ACC112 (cell line): ENCODE measurements around the gene COG8.
"Not testable (repeated sequence)": the region's sequence is repeated elsewhere in the genome, so short reads cannot be mapped to it uniquely, and the experiment has no call there.

Source experiments
- H2AFZ ChIP-seq: fragments of 200-600 bp; sonication (generic); one replicate; pipeline ENCODE4 v1.6.0; 2017; ENCODE audit warnings: antibody characterized with exemption, low read length; ENCODE audit not compliant: unreplicated experiment
- H3K27ac ChIP-seq: fragments of 200-600 bp; sonication (generic); 2 replicates; pipeline ENCODE4 v1.5.1; 2014; ENCODE audit warnings: low read depth, mild to moderate bottlenecking, antibody characterized with exemption, low read length, moderate library complexity
- H3K27me3 ChIP-seq: fragments of 200-600 bp; sonication (generic); 2 replicates; pipeline ENCODE4 v1.6.1; 2014; ENCODE audit warnings: mild to moderate bottlenecking, antibody characterized with exemption, low read length, moderate library complexity, mixed read lengths; ENCODE audit not compliant: insufficient read depth
- H3K36me3 ChIP-seq: fragments of 200-600 bp; sonication (generic); 2 replicates; pipeline ENCODE4 v1.6.1; 2016; ENCODE audit warnings: mild to moderate bottlenecking, antibody characterized with exemption, low read length, moderate library complexity, mixed read lengths; ENCODE audit not compliant: insufficient read depth
- H3K4me1 ChIP-seq: fragments of 200-600 bp; sonication (generic); one replicate; pipeline ENCODE4 v1.6.1; 2016; ENCODE audit warnings: low read length, mixed read lengths; ENCODE audit not compliant: insufficient read depth, unreplicated experiment, control insufficient read depth
- H3K4me3 ChIP-seq: fragments of 200-600 bp; sonication (generic); 2 replicates; pipeline ENCODE4 v1.5.1; 2014; ENCODE audit warnings: mild to moderate bottlenecking, low read depth, low read length
- H3K79me2 ChIP-seq: fragments of 200-600 bp; sonication (generic); one replicate; pipeline ENCODE4 v1.6.0; 2016; ENCODE audit warnings: low read length; ENCODE audit not compliant: control insufficient read depth, unreplicated experiment, insufficient read depth

COG8 gene

DNA sequence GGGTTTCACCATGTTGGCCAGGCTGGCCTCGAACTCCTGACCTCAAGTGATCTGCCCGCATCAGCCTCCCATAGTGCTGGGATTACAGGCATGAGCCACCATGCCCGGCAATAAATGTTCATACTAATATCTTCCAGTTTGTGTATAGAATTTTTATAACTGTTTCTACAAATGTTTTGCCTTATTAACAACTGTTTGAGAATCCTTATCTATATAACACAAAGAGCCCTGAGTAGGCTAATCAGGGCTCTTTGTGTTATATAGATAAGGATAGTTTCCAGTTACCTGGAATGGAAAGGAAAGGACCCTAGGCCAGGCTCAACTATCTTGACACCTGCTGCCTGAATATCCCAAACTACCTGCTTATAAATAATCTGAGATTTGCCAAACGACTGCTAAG is 29.5 kb upstream of the COG8 start:
- Histone ChIP-seq H3K27me3 (no peaks in the 10 kb centered on the region), H3K36me3 (peaks cover 33% of the 10 kb centered on the region), H3K79me2 (peaks cover 7% of the 10 kb centered on the region), H3K4me3 (no peak overlapping the region), H3K4me1 (no peaks in the 10 kb centered on the region), H3K27ac (no peak overlapping the region), H2AFZ (no peak overlapping the region)

DNA sequence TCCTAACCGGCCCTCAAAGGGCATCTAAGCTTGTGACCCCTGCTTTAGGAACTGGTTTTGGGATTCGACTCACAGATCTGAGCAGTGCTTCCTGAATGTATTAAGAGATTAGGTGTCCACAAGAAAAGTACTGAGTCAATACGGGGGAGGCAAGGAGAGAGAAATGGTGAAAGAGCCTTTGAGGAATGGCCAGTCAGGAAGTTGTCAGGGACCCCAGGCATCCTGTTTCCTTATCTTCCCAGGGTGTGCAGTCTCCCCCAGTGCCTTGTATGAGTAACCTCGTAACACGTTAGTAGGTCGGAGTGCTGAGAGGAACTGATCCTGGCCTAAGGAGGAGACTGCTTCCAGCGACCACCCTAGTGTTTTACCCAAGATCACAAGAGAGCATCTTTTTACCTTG is 28.6 kb upstream of the COG8 start:
- Histone ChIP-seq H3K36me3 (peaks cover 33% of the 10 kb centered on the region), H3K4me3 (no peak overlapping the region), H3K4me1 (no peaks in the 10 kb centered on the region), H3K79me2 (peaks cover 3% of the 10 kb centered on the region), H2AFZ (no peak overlapping the region), H3K27me3 (no peaks in the 10 kb centered on the region), H3K27ac (no peak overlapping the region)

DNA sequence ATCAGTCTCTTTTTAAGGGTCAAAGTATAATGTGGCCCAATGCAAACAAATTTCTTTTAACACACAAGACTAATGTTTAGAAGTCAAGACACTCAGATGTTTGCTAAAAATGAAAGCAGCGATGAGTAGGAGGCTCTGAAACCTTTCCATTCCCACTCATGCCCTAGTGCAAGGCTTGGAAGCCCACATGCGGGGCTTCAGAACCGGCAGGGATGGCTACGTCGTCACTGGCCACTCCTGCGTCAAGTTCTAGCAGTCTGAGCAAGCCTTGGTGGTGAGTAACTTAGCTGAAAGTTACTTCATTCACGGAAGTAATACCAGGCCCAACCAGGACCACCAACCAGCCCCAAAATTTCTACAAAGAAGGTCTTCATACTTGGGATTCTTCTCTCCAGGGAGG is 27.1 kb upstream of the COG8 start:
- Histone ChIP-seq H3K79me2 (no peaks in the 10 kb centered on the region), H3K4me3 (no peak overlapping the region), H3K4me1 (no peaks in the 10 kb centered on the region), H3K27ac (no peak overlapping the region), H2AFZ (no peak overlapping the region), H3K27me3 (no peaks in the 10 kb centered on the region), H3K36me3 (peaks cover 26% of the 10 kb centered on the region)

DNA sequence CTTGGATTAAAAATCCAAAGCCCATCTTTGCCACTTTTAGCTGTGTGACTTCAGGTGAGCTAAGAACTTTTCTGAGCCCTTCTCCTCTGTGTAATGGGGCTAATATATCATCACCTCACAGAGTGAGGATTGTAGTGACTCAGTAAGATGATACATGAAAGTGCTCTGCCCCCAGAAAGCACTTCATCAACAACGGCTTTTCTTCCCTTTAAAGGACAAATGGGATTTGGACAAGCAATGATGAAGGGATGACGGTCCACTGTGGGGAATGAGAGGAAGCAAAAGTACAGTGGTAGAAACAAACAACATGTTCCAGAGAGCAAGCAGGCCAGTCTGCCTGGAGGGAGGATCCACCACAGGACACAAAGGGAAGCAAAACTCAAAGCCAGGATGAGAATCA is 26.5 kb upstream of the COG8 start:
- Histone ChIP-seq H3K27ac (no peak overlapping the region), H3K27me3 (no peaks in the 10 kb centered on the region), H3K79me2 (no peaks in the 10 kb centered on the region), H2AFZ (no peak overlapping the region), H3K36me3 (peaks cover 26% of the 10 kb centered on the region), H3K4me3 (no peak overlapping the region), H3K4me1 (no peaks in the 10 kb centered on the region)

DNA sequence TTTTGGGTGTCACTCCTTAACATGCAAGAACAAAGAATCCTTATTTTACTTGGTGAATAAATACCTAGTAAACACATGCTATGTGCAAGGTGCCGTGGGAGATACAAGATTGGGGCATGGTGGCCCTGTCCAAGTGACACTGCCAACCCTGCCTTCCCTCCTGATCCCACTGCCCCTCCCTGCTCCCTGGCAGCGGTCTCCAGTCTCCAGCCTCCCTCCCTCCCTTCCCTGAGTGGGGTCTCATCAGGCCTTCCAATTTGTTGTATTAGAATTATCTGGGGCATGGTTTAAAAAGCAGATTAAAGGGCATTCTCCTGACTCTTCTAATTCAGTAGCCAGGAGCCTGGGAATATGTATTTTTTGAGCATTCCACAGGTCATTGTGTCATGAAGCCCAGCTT is 24.7 kb upstream of the COG8 start:
- Histone ChIP-seq H3K79me2 (no peaks in the 10 kb centered on the region), H3K27me3 (no peaks in the 10 kb centered on the region), H3K27ac (no peak overlapping the region), H3K4me1 (no peaks in the 10 kb centered on the region), H3K4me3 (no peak overlapping the region), H3K36me3 (peaks cover 12% of the 10 kb centered on the region; the same call in 1 of the 2 replicates), H2AFZ (no peak overlapping the region)

DNA sequence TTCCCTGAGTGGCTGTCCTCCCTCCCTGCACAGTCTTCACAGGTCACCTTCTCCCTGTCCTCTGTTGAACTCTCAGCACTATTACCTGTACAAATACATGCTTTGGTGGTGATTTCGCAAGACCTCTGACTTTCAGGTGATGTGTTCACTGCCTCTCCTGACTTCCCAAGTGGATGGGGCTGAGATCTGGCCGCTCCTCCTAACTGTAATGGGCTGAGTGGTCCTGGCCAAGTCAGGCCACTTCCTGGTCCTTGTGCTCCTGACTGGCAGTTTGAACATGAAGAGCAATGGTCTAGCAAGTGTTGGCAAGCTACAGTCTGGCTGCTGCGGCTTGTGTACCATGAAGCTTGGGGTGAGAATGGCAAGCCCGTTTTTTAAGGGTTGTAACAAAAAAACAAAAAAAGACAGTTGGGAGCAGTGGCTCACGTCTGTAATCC is 23.9 kb upstream of the COG8 start:
- H2AFZ ChIP-seq, result no peak overlapping the region
- no peak overlapping the region for H3K4me3 ChIP-seq
- no peaks in the 10 kb centered on the region for H3K27me3 ChIP-seq
- no peaks in the 10 kb centered on the region for H3K4me1 ChIP-seq
- no peak overlapping the region for H3K27ac ChIP-seq
- no peaks in the 10 kb centered on the region for H3K79me2 ChIP-seq
- peaks cover 10% of the 10 kb centered on the region; the same call in 1 of the 2 replicates for H3K36me3 ChIP-seq

DNA sequence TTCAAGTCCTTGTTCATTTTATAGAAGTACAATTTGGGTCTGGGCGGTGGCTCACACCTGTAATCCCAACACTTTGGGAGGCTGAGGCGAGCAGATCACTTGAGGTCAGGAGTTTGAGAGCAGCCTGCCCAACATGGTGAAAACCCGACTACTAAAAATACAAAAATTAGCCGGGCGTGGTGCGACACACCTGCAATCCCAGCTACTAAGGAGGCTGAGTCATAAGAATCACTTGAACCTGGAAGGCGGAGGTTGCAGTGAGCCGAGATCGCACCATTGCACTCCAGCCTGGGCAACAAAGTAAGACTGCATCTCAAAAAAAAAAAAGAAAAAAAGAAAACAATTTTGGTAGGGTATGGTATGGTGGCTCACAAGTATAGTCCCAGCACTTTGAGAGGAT is 20.7 kb upstream of the COG8 start:
- not testable (repeated sequence) for H3K36me3 ChIP-seq, H3K4me1 ChIP-seq, H3K27ac ChIP-seq, H3K27me3 ChIP-seq, H3K4me3 ChIP-seq, H3K79me2 ChIP-seq, H2AFZ ChIP-seq

DNA sequence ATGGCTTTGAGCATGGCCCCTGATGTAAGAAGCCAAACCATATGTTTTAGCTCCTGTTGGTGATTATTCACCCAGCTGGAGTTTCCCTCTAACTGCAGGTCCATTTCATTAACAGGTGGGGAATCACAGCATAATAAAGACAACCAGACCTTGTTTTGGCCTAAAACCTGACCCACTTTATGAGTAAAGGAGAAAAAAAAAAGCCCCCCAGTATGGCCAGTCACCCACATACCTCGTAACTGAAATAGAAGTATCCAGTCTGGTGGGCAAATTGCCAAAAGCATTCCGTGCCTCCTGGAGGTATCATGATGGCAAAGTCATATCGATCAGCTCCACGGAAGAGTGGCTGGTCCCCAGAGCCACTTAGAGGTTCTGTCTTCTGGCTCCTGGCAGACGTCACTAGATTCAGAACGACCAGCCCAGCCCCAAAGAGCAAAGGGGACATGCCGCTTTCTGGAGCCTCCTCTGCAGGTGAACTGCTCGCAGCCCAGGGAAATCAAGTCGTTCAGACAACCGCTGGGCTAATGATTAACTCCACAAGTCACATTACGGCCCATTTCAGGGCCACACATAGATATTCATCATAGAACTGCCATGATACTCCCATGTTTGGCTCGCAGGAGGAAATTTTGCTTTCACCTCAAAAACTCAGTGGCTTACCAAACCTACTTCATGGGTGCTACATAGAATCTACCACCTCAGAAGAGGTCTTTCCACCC is 12.1 kb upstream of the COG8 start, which contains the start of gene TMED6:
Gene TMED6 (minus strand): TSS at position 478 of the 719 bp plus-strand sequence. CDS start 33 bp downstream, at position 445.
- Histone ChIP-seq H2AFZ (no peak within 1 kb of the TSS), H3K79me2 (no peaks in the 10 kb centered on the region), H3K27ac (no peak within 1 kb of the TSS), H3K27me3 (no peaks in the 10 kb centered on the region), H3K4me3 (no peak within 1 kb of the TSS), H3K4me1 (no peaks in the 10 kb centered on the region), H3K36me3 (peaks cover 4% of the 10 kb centered on the region; the same call in 1 of the 2 replicates)

DNA sequence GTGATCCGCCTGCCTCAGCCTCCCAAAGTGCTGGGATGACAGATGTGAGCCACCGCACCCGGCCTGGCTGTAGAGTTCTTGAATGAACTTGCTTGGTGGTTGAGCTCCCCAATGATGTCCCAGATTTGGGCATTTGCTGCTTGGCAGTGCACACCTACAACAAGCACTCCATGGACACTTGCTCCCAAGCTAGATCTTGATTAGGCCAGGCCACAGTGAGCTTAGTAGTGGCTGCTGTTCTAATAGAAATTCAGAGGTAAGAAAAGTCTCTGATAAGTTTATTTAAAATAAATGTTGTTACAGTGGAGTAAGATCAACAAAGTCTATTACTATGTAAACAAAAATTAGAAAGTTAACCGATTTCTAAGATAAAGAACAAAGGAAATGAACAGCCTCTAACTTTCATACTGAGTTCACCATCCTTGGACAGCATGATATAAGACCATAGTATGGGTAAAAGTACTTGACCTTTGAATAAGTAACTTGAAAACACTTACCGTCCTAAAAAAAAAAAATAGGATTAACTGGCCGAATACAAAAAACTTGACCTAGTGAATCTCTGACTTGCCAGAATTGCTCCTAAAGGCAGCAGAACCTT is 11.3 kb upstream of the COG8 start:
- peaks cover 9% of the 10 kb centered on the region; the same call in 1 of the 2 replicates for H3K36me3 ChIP-seq
- no peak overlapping the region for H3K4me3 ChIP-seq
- H2AFZ ChIP-seq, result no peak overlapping the region
- H3K79me2 ChIP-seq, result no peaks in the 10 kb centered on the region
- no peaks in the 10 kb centered on the region for H3K27me3 ChIP-seq
- H3K27ac ChIP-seq, result no peak overlapping the region
- H3K4me1 ChIP-seq, result no peaks in the 10 kb centered on the region

DNA sequence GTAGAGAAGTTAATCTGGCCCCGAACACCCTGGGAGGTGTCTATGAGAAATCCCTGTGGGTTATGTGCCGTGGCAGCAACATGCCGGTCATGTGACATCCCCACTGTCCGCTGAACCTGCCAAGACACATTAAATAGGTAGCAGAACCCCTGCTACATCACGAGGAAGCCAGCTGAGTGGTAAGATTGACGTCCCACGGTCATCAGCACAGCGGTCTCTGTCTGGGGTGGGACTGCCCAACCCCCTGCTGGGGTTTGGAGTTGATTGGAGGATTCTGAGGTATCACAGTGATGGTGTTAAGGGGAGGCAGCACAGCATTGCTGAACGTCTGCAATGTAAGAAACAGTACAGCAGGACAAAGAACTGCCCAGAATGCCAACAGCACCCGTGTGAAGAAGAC is 10.2 kb upstream of the COG8 start:
- Histone ChIP-seq H2AFZ (no peak overlapping the region), H3K27ac (no peak overlapping the region), H3K27me3 (no peaks in the 10 kb centered on the region), H3K79me2 (no peaks in the 10 kb centered on the region), H3K36me3 (peaks cover 10% of the 10 kb centered on the region; the same call in 1 of the 2 replicates), H3K4me1 (no peaks in the 10 kb centered on the region), H3K4me3 (no peak overlapping the region)

DNA sequence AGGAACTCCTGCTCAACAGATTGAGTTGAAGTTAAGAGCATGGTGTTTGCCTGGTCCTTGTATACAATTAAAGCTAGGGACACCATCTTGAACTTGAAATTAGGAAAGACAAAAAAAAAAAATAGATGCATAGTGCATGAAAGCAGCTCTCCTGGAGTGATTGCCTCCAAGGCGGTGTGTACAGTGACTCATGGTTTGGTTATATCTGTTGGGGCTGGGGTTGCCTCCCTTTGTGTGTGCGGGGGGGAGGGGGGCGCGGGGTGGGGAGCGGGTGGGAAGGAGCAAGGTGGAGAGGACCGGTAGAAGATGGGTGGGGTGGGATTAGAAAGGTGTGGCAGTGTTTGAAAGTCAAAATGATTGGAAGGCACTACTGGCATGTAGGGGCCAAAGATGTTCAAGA is 8.9 kb upstream of the COG8 start:
- Histone ChIP-seq H3K27me3 (no peaks in the 10 kb centered on the region), H3K4me3 (no peak overlapping the region), H2AFZ (no peak overlapping the region), H3K27ac (no peak overlapping the region), H3K79me2 (peaks cover 1% of the 10 kb centered on the region), H3K4me1 (no peaks in the 10 kb centered on the region), H3K36me3 (peaks cover 15% of the 10 kb centered on the region)
